Endothelial cell (in vitro differentiated cells): ENCODE results near the gene CACUL1. TPM values are rescaled to one million over a fixed set of nuclear protein-coding genes. Genes with fewer than 3 reads are reported as not detected.
"Not testable (repeated sequence)": the region's sequence is repeated elsewhere in the genome, so short reads cannot be mapped to it uniquely, and the experiment has no call there.

Source experiments
- DNase-seq: peaks from one replicate; pipeline ENCODE4 v3.0.0; 2021; ENCODE audit warnings: low spot score
- H3K27ac Mint-ChIP-seq: one replicate; pipeline ENCODE4 v1.8.0; 2021; ENCODE audit warnings: mixed read lengths, inconsistent platforms; ENCODE audit not compliant: unreplicated experiment
- H3K27me3 Mint-ChIP-seq: one replicate; pipeline ENCODE4 v1.8.0; 2021; ENCODE audit warnings: mild to moderate bottlenecking, moderate library complexity, mixed read lengths, inconsistent platforms; ENCODE audit not compliant: unreplicated experiment
- H3K36me3 Mint-ChIP-seq: one replicate; pipeline ENCODE4 v1.8.0; 2021; ENCODE audit warnings: mild to moderate bottlenecking, low read depth, mixed read lengths, inconsistent platforms; ENCODE audit not compliant: unreplicated experiment
- H3K4me1 Mint-ChIP-seq: one replicate; pipeline ENCODE4 v1.8.0; 2021; ENCODE audit warnings: mild to moderate bottlenecking, mixed read lengths, inconsistent platforms; ENCODE audit not compliant: unreplicated experiment
- H3K4me3 Mint-ChIP-seq: one replicate; pipeline ENCODE4 v1.8.0; 2021; ENCODE audit warnings: mild to moderate bottlenecking, mixed read lengths, inconsistent platforms; ENCODE audit not compliant: unreplicated experiment
- H3K9me3 Mint-ChIP-seq: one replicate; pipeline ENCODE4 v1.8.0; 2021; ENCODE audit warnings: mixed read lengths, inconsistent platforms; ENCODE audit not compliant: unreplicated experiment
- CTCF ChIP-seq: fragments of 200-600 bp; sonication (generic); IDR thresholded peaks from one replicate; pipeline ENCODE4 v1.5.0; 2021; ENCODE audit warnings: antibody characterized with exemption; ENCODE audit not compliant: unreplicated experiment
- total RNA-seq: library from RNA; stranded (reverse); fragmentation: NEBNext Ultra II Directional; extraction: Animal tissue kit (Norgen Biotek cat#: 25700); gene quantifications from one replicate; pipeline ENCODE4 v1.2.1, GENCODE V29; 2021; ENCODE audit not compliant: unreplicated experiment

The CACUL1 gene
- total RNA-seq, 1 donor from 2014 or later, result 59.0 TPM

GRCh38 chr10:118680197-118680596, 74.6 kb downstream of the CACUL1 start:
- Mint-ChIP-seq H3K36me3 (peaks cover 7% of the 10 kb centered on the region), H3K4me3 (no peak overlapping the region), H3K9me3 (no peaks in the 10 kb centered on the region), H3K27ac (no peak overlapping the region), H3K27me3 (no peaks in the 10 kb centered on the region), H3K4me1 (no peaks in the 10 kb centered on the region)
- no peak for TF ChIP-seq CTCF
- DNase-seq, result no peak

GRCh38 chr10:118674226-118674919, 80.4 kb downstream of the CACUL1 start:
- Mint-ChIP-seq H3K27ac (no peak overlapping the region), H3K4me1 (no peaks in the 10 kb centered on the region), H3K27me3 (no peaks in the 10 kb centered on the region), H3K36me3 (peaks cover 8% of the 10 kb centered on the region), H3K4me3 (no peak overlapping the region), H3K9me3 (no peaks in the 10 kb centered on the region)
- TF ChIP-seq CTCF, result no peak
- no peak for DNase-seq

- no peaks in the 10 kb centered on the region for H3K27me3 Mint-ChIP-seq
- no peaks in the 10 kb centered on the region for H3K4me1 Mint-ChIP-seq
- H3K4me3 Mint-ChIP-seq, result no peak overlapping the region
- H3K27ac Mint-ChIP-seq, result no peak overlapping the region
- TF ChIP-seq CTCF, result no peak
- DNase-seq, result no peak
- peaks cover 8% of the 10 kb centered on the region for H3K36me3 Mint-ChIP-seq
- no peaks in the 10 kb centered on the region for H3K9me3 Mint-ChIP-seq
Measured at GRCh38 chr10:118672766-118673715, 81.7 kb downstream of the CACUL1 start.

GRCh38 chr10:118672153-118672552, 82.6 kb downstream of the CACUL1 start:
- Mint-ChIP-seq H3K27ac (no peak overlapping the region), H3K27me3 (no peaks in the 10 kb centered on the region), H3K4me1 (no peaks in the 10 kb centered on the region), H3K36me3 (peaks cover 8% of the 10 kb centered on the region), H3K4me3 (no peak overlapping the region), H3K9me3 (no peaks in the 10 kb centered on the region)
- no peak for DNase-seq
- no peak for TF ChIP-seq CTCF

GRCh38 chr10:118671221-118671620, 83.5 kb downstream of the CACUL1 start:
- not testable (repeated sequence) for H3K4me1 Mint-ChIP-seq, H3K9me3 Mint-ChIP-seq, H3K4me3 Mint-ChIP-seq, H3K36me3 Mint-ChIP-seq, DNase-seq, H3K27me3 Mint-ChIP-seq, H3K27ac Mint-ChIP-seq
